ENCODE measurements around the gene TCP11L2. TPM values are rescaled to one million over a fixed set of nuclear protein-coding genes. Genes with fewer than 3 reads are reported as not detected.
A peak's percentile ranks its signal among the peaks of the same experiment; 100 is the strongest.

TCP11L2 gene
- total and polyA plus RNA-seq, 2 of the 13 experiments (the other 11 are each of a cell fraction or from before 2014, with no cell fraction given) = 4.6 to 24.1 TPM

- no peak for TF ChIP-seq THAP7 (CRISPR knock-in tag; IDR thresholded peaks at IDR 0.05)
- TF ChIP-seq USF2 (IDR thresholded peaks at IDR 0.05; ENCODE audit: low read depth, low read length) = no peak
- TF ChIP-seq USF2 (CRISPR knock-in tag; IDR thresholded peaks at IDR 0.05; ENCODE audit: borderline replicate concordance) = no peak
- TF ChIP-seq HMG20B (CRISPR knock-in tag; conservative IDR thresholded peaks at IDR 0.05) = peak; percentile 86
- no peak for TF ChIP-seq ZFP82 (CRISPR knock-in tag; IDR thresholded peaks at IDR 0.05; ENCODE audit: borderline replicate concordance)
- TF ChIP-seq U2AF1 (optimal IDR thresholded peaks at IDR 0.05; ENCODE audit: low read depth, low read length) = no peak
- TF ChIP-seq ZNF839 (CRISPR knock-in tag; IDR thresholded peaks at IDR 0.05; ENCODE audit: borderline replicate concordance) = no peak
- TF ChIP-seq NR2F6 (IDR thresholded peaks at IDR 0.05) = peak; percentile 76
- TF ChIP-seq NR2F6 (CRISPR knock-in tag; IDR thresholded peaks at IDR 0.05) = peak; percentile 85
- TF ChIP-seq HES4 (CRISPR knock-in tag; IDR thresholded peaks at IDR 0.05; ENCODE audit: borderline replicate concordance) = no peak
- no peak for TF ChIP-seq ZNF841 (CRISPR knock-in tag; IDR thresholded peaks at IDR 0.05; ENCODE audit: borderline replicate concordance)
- no peak for TF ChIP-seq ZNF619 (CRISPR knock-in tag; IDR thresholded peaks at IDR 0.05)
- TF ChIP-seq ATM (IDR thresholded peaks at IDR 0.05; ENCODE audit: borderline replicate concordance) = no peak
- TF ChIP-seq ZNF878 (CRISPR knock-in tag; IDR thresholded peaks at IDR 0.05) = peak; percentile 94
- TF ChIP-seq TP53 (CRISPR knock-in tag; conservative IDR thresholded peaks at IDR 0.05) = no peak
- TF ChIP-seq ZNF367 (CRISPR knock-in tag; IDR thresholded peaks at IDR 0.05; ENCODE audit: borderline replicate concordance) = no peak
- peak; percentile 78; the same call in 1 of the 2 replicates for TF ChIP-seq ZNF331 (CRISPR knock-in tag; IDR thresholded peaks at IDR 0.05)
- TF ChIP-seq HOXA5 (CRISPR knock-in tag; IDR thresholded peaks at IDR 0.05) = peak; percentile 23; the same call in 1 of the 2 replicates
- TF ChIP-seq RFX1 (IDR thresholded peaks at IDR 0.05) = no peak
- peak; percentile 74; the same call in 1 of the 2 replicates for TF ChIP-seq JUN (CRISPR knock-in tag; IDR thresholded peaks at IDR 0.05)
- peak; percentile 73; the same call in 1 of the 2 replicates for TF ChIP-seq NFIC (IDR thresholded peaks at IDR 0.05; ENCODE audit: low read length)
- TF ChIP-seq ZNF691 (CRISPR knock-in tag; IDR thresholded peaks at IDR 0.05; ENCODE audit: borderline replicate concordance, low read depth) = no peak
- peak; percentile 68; the same call in 1 of the 2 replicates for TF ChIP-seq HOMEZ (CRISPR knock-in tag; IDR thresholded peaks at IDR 0.05; ENCODE audit: low read depth)
- TF ChIP-seq ZNF724P (CRISPR knock-in tag; IDR thresholded peaks at IDR 0.05; ENCODE audit: borderline replicate concordance) = no peak
- peak; percentile 75; the same call in 1 of the 2 replicates for TF ChIP-seq ZKSCAN5 (CRISPR knock-in tag; IDR thresholded peaks at IDR 0.05)
- no peak for TF ChIP-seq ZNF879 (CRISPR knock-in tag; IDR thresholded peaks at IDR 0.05)
Measured at GRCh38 chr12:106284358-106285105, 18.0 kb upstream of the TCP11L2 start (continued).
